DMS53 treated with DMSO at 0.1 percent for 48 hours (cell line): ENCODE data around the gene PCYT2.

Experiments used
- DNase-seq: peaks from one replicate; lab custom pipeline; 2025; ENCODE audit not compliant: unreplicated experiment; lab: John Stamatoyannopoulos, UW

PCYT2 gene

GRCh38 chr17:81858967-81859905 is 52.0 kb downstream of the PCYT2 start:
- no peak for DNase-seq

DNA sequence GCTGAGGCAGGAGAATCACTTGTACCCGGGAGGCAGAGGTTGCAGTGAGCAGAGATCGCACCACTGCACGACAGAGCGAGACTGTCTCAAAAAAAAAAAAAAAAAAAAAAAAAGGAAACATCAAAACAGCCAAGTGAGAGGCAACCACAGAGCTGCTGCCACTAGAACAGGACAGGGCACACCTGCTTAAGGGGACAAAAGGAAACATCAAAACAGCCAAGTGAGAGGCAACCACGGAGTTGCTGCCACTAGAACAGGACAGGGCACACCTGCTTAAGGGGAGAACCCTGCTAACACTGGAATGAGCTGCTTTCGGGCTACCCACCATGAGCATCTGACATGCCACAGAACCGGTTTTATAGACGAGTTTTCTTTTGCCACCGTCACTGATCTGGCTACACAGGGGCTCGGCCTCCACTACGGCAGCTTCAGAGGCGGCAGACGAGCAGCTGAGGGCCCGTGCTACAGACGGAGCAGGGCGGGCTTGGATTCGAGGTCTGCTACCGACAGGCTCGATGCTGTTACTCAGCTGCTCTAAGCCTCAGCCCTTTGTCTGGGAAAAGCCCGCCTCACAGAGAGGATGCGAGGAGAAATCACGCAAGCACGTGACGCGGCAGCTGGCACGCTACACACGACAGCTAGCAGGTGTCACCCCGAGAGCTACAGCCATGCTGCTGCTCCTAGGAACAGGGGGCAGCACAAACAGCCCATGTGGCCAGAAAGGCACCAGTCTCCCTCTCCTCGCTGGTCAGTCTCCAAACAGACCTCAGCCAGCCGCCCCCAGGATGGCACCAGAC is 52.8 kb downstream of the PCYT2 start:
- peak; percentile 28 for DNase-seq

DNA sequence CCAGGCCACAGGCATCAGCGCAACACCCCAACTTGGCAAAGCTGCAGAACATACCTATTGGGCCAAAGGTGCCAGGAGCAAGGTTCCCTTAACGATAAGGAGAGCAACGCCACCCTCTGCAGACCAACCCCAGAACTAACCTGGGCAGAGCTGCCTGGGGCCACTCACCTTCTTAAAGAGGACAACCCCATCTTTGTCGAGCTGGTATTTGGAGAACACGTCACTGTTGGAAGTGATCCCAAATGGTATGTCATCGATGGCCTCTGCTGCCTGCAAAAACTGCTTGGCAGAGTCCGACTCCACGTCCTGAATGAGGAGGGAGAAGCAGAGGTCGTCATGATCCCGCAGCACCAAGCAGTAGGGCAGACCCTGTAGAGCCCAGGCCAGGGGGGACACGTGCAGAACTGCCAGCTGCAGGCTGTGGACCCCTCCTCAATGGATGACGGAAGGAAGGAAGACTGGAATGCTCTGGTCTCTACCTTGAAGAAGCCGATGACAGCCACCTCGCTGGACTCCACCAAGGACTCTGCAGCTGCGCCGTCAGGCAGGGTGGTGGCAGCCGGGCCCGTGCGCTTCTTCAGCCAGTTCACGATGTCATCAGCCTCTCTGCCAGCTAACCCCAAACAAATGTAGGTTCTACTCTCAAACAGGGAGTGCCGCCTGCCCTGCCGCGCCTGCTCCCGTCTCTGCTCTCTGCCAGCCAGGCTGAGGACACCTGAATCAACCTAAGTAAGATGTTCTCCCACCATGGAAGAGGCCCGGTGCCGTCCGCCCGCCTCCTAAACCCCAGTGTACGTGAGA is 56.0 kb downstream of the PCYT2 start:
- no peak for DNase-seq

- no peak for DNase-seq
Observed at GRCh38 chr17:81852237-81852636, 59.0 kb downstream of the PCYT2 start.

- DNase-seq: no peak
Observed at GRCh38 chr17:81851423-81851822, 59.8 kb downstream of the PCYT2 start.
